AG09309 (cell line): ENCODE results near the gene SUMO3.

Experiments used
- DNase-seq: peaks from one replicate; pipeline ENCODE4 v3.0.0-alpha.2; 2010; ENCODE audit warnings: low read depth
- H3K4me3 ChIP-seq: 2 replicates; pipeline ENCODE4 v1.5.1; 2011; ENCODE audit warnings: mild to moderate bottlenecking, low read depth, low read length, moderate library complexity; ENCODE audit not compliant: control insufficient read depth
- CTCF ChIP-seq: IDR thresholded peaks from 2 replicates; pipeline ENCODE4 v1.5.1; 2011; ENCODE audit warnings: mild to moderate bottlenecking, low read depth, low read length, inconsistent platforms; ENCODE audit not compliant: insufficient read depth, control insufficient read depth; ENCODE audit errors: missing control alignments

Gene SUMO3

GRCh38 chr21:44797775-44798174, 20.1 kb downstream of the SUMO3 start:
- no peak for DNase-seq
- no peak overlapping the region for H3K4me3 ChIP-seq
- TF ChIP-seq CTCF: no peak

GRCh38 chr21:44795342-44795741, 22.5 kb downstream of the SUMO3 start:
- DNase-seq: no peak
- TF ChIP-seq CTCF: no peak
- no peak overlapping the region for H3K4me3 ChIP-seq

DNA sequence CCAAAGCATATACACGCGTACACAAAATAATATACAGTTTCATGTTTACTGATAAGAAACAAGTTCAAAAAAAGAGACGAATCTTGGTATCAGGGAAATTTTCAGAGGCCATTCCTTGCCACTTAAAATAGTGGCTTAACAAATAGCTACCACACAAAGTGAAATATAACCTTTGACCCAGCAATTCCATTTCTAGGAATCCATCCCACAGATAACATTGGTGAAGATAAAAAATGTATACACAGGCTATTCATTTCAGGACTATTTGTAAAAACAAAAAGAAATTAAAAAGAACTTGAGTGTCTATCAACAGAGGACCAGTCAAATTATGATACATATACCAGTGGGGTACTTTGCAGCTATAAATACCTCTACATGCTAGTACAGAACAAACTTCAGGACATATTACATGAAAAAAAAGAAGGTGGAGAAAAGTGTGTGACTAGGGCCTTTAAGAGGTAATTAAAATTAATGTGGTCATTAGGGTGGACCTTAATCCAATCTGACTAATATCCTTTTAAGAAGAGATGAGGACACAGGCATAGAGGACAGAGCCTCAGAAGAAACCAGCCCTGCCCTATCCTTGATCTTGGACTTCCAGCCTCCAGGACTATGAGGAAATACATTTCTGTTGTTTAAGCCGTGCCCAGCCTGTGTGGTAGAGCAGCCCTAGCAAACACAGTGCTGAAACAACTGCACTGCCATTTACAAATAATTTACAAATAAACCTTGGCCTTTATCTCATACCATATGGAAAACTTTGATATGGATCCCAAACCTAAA, 24.1 kb downstream of the SUMO3 start:
- DNase-seq: no peak
- H3K4me3 ChIP-seq: no peak overlapping the region
- no peak for TF ChIP-seq CTCF

DNA sequence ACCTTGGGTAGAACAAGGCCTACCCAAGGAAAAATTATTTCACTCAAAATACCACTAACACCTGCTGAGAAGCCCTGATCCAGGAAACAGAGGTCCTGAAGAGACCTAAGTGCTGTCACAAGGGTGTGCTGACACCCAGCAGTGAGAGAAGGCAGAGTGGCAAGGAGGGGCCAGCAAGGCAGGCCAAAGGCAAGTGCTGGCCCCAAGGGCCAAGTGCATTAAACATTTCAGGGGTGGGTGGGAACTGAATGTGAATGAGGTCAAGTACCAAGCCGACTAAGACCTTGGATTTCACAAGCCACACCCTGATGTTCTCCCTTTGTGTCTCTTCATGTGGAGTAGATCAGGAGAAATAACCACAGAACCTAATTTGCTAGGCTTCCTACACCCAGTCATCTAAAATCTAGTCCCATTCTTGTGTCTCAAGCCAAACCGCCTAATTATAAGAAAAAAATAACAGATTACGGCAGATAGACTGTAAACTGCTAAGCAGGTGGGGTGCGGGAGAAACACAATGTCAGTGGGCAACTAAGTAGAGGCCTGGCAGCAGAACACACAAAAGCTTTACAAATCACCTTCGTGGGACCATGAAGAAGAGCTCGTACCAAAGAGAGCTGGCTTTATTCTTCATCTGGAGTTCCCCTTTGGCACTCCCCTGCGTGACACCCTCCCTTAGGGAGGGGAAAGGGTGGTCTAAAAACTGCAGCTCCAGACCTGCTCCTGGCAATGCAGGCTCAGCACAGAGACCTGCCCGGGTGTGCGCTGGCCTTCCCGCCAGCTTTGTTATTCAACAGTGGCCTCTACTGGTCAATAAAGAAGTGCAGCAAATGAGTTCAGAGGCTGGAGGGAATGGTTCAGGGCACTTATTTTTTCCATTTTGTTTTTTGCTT, 24.9 kb downstream of the SUMO3 start:
- peak; percentile 20 for DNase-seq
- peak; percentile 82 for TF ChIP-seq CTCF
- no peak overlapping the region for H3K4me3 ChIP-seq

DNA sequence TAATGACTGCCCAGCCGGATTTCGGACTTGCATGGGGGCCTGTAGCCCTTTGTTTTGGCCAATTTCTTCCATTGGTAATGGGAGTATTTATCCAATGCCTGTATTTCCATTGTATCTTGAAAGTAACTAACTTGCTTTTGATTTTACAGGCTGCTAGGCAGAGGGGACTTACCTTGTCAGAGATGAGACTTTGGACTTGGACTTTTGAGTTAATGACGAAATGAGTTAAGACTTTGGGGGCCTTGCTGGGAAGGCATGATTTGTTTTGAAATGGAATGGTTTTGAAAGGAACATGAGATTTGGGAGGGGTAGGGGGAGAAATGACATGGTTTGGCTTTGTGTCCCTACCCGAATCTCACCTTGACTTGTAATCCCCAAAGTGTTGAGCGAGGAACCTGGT, 25.9 kb downstream of the SUMO3 start:
- H3K4me3 ChIP-seq: no peak overlapping the region
- TF ChIP-seq CTCF: no peak
- no peak for DNase-seq

DNA sequence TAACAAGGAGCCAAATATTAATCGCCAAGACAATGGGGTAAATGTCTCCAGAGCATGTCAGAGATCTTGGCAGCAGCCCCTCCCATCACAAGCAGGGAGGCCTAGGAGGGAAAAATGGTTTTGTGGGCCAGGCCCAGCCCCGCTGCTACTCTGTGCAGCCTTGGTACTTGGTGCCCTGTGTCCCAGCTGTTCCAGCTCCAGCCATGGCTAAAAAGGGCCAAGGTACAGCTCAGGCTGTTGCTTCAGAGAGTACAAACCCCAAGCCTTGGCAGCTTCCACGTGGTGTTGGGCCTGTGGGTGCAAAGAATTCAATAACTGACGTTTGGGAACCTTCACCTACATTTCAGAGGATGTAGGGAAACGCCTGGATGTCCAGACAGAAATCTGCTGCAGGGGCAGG, 26.6 kb downstream of the SUMO3 start:
- no peak overlapping the region for H3K4me3 ChIP-seq
- no peak for TF ChIP-seq CTCF
- no peak for DNase-seq
